ENCODE data around the gene CD276. TPM values are rescaled to one million over a fixed set of nuclear protein-coding genes. Genes with fewer than 3 reads are reported as not detected.
"Not testable (repeated sequence)": the region's sequence is repeated elsewhere in the genome, so short reads cannot be mapped to it uniquely, and the experiment has no call there.

CD276 gene
- total and polyA plus RNA-seq, 8 donors: 10.4 to 185 (median 32.4) TPM

DNA sequence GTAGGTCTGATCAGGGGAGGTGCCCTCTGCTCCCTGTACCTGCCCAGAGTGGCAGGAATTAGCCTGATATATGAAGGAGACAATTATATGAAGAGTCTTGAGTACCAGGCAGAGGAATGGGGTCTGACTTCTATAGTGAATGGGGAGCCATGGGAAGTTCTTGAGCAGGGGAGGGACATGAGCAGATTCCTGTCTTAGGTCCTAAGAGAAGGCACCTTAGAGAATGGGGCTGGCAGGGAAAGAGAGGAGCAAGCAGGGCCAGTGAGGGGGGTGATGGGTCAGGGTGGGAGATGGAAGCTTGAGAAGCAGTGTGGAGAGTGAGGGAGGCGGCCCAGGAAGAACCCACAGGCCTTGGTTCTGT, 12.4 kb downstream of the CD276 start:
- no peaks in the 10 kb centered on the region for H3K9me3 ChIP-seq
- intact Hi-C loops (cut with DNase I; ENCODE audit: low total_unique reads): no loop called here
- peak overlapping the region in 4 of 5 donors; percentile 18 to 50 (median 34) for H3K27ac ChIP-seq
- peaks cover 0 to 21% (median 16%) of the 10 kb centered on the region in 4 donors for H3K36me3 ChIP-seq
- peaks cover 15 to 52% (median 35%) of the 10 kb centered on the region in 4 donors for H3K4me1 ChIP-seq
- no peak for TF ChIP-seq EP300 (IDR thresholded peaks at IDR 0.05)
- no peak for TF ChIP-seq POLR2AphosphoS5 (IDR thresholded peaks at IDR 0.05)
- TF ChIP-seq, protein P1, sequence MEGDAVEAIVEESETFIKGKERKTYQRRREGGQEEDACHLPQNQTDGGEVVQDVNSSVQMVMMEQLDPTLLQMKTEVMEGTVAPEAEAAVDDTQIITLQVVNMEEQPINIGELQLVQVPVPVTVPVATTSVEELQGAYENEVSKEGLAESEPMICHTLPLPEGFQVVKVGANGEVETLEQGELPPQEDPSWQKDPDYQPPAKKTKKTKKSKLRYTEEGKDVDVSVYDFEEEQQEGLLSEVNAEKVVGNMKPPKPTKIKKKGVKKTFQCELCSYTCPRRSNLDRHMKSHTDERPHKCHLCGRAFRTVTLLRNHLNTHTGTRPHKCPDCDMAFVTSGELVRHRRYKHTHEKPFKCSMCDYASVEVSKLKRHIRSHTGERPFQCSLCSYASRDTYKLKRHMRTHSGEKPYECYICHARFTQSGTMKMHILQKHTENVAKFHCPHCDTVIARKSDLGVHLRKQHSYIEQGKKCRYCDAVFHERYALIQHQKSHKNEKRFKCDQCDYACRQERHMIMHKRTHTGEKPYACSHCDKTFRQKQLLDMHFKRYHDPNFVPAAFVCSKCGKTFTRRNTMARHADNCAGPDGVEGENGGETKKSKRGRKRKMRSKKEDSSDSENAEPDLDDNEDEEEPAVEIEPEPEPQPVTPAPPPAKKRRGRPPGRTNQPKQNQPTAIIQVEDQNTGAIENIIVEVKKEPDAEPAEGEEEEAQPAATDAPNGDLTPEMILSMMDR (IDR thresholded peaks at IDR 0.05): no peak
- no peak for TF ChIP-seq POLR2A (IDR thresholded peaks at IDR 0.05)
- no peaks in the 10 kb centered on the region for H3K27me3 ChIP-seq
- WGBS, 5 donors: 36 to 75% (median 60%) methylated on average over 1 of the region's 1 CpG
- H3K4me3 ChIP-seq: no peak overlapping the region
- no peak for DNase-seq

DNA sequence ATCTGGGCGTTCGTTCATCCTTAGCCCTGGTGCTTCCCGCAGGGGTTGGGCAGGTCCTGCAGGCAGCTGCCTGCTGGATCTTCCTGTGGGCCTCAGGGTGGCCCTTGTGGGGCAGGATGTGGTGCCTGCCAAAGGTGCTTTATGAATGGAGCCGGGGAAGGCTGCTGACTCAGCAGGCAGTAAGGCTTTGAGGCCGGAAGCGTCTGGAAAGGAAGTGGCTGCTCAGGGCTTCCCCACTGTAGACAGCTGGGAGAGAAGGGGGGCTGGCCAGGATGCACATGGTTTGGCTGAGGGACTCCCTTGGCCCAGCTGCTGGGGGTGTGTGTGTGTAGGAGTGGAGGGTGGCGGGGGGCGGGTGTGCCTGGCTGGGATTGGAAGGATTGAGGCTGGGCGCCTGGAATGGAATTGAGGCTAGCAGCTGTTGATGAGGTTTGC, 12.9 kb downstream of the CD276 start:
- WGBS, 5 donors: 9 to 18% (median 17%) methylated on average over 9 of the region's 9 CpGs
- intact Hi-C loops (cut with DNase I; ENCODE audit: low total_unique reads): no loop called here
- Histone ChIP-seq H3K4me1 (peaks cover 15 to 48% (median 34%) of the 10 kb centered on the region in 4 donors), H3K27ac (peak overlapping the region; percentile 18 to 50 (median 21)), H3K36me3 (peaks cover 0 to 25% (median 20%) of the 10 kb centered on the region in 4 donors), H3K27me3 (no peaks in the 10 kb centered on the region), H3K4me3 (no peak overlapping the region), H3K9me3 (no peaks in the 10 kb centered on the region)
- TF ChIP-seq POLR2A (IDR thresholded peaks at IDR 0.05) (no peak), POLR2AphosphoS5 (IDR thresholded peaks at IDR 0.05) (peak; percentile 39 to 80 (median 54))
- peak; percentile 78 to 95 for DNase-seq

DNA sequence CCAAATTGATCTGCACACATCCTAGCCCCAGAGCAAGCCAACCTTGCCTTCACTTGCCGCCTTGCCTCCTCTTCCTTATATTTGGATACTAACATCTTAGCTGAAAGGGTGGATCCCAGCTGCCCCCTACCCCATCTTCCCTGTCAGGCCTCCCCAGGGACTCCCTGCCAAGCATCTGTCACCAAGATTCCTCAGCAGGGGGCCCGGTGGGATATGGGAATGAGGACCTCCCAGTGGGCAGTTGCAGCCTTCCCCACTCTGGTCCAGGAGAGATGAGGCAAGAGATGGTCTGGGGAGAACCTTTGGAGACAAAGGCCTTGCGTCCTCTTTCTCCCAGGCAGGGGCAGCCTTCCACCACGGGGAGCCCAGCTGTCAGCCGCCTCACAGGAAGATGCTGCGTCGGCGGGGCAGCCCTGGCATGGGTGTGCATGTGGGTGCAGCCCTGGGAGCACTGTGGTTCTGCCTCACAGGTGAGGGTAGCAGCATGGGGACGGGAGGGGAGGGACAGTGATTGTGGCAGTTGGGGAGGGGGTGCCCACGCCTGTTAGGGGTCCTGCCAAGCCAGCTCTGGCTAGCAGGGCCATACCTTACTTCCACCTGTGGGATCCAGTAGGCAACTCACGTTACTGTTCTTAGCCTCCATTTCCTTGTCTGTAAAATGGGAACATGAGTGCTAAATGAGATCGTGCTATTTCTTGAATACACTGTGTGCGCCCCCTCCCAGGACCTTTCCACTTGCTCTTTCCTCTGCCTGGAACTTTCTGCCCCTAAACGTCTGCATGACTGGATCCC, 15.3 kb downstream of the CD276 start:
- Histone ChIP-seq H3K9me3 (no peaks in the 10 kb centered on the region), H3K36me3 (peaks cover 4 to 49% (median 44%) of the 10 kb centered on the region in 4 donors), H3K27me3 (no peaks in the 10 kb centered on the region), H3K4me1 (peaks cover 15 to 37% (median 27%) of the 10 kb centered on the region in 4 donors), H3K4me3 (no peak overlapping the region), H3K27ac (no peak overlapping the region)
- WGBS, 5 donors: 79 to 86% (median 83%) methylated on average over 8 to 14 of the region's 14 CpGs
- intact Hi-C loops (cut with DNase I; ENCODE audit: low total_unique reads): loop anchor here (10.0 kb wide), 1 partner anchor 65 kb away; the partner anchor contains the start of gene NPTN
- DNase-seq: no peak
- TF ChIP-seq POLR2A (IDR thresholded peaks at IDR 0.05) (no peak), POLR2AphosphoS5 (IDR thresholded peaks at IDR 0.05) (no peak), EP300 (IDR thresholded peaks at IDR 0.05) (no peak)
- TF ChIP-seq, protein P1 (IDR thresholded peaks at IDR 0.05): no peak

DNA sequence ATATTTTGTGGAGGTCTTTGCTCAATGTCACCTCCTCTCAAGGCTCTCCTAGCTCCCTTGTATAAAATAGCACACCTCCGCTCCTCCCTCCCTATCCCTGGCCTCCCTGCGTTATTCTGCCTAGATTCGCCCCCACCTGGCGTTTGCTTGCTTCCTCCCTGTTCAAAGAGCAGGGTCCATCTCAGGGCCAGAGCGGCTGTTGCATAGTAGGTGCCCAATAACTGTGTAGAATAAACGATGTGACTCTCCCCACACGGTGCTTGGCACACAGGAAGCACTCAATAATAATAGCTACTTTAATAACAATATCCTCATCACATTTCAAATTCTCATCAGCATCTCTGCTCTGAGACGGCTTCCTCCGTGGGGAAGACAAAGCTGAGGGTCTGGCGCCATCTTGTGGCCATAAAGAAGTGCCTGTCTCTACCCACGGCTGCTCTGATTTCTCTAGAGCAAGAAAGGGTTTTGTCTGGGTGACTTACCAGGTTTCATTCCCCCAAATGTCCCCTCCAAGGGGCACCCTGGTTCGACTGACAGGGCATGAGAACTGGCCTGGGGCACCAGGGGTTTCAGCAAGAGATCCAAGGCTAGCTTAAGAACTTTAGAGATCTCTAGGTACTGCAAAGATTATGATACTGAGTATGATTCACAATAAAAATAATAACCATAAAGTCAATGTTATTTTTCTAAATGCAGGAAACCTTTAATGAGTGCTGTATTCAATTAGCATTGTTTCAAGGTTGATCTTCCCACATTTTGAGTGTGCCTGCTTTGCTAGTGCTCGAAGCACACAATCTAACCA, 16.1 kb downstream of the CD276 start:
- Histone ChIP-seq H3K27ac (no peak overlapping the region), H3K36me3 (peaks cover 6 to 55% (median 50%) of the 10 kb centered on the region in 4 donors), H3K4me3 (no peak overlapping the region), H3K4me1 (peaks cover 15 to 29% (median 21%) of the 10 kb centered on the region in 4 donors), H3K9me3 (no peaks in the 10 kb centered on the region), H3K27me3 (no peaks in the 10 kb centered on the region)
- intact Hi-C loops (cut with DNase I; ENCODE audit: low total_unique reads): loop anchor here (10.0 kb wide), 1 partner anchor 65 kb away; the partner anchor contains the start of gene NPTN
- 30 to 34% (median 32%) methylated on average over 12 to 13 of the region's 13 CpGs for WGBS, 5 donors
- peak; percentile 85 to 95 for DNase-seq
- TF ChIP-seq, protein P1 (IDR thresholded peaks at IDR 0.05): peak in 5 of 7 experiments; percentile 73 to 91 (median 90)
- no peak for TF ChIP-seq POLR2A (IDR thresholded peaks at IDR 0.05)
- no peak for TF ChIP-seq EP300 (IDR thresholded peaks at IDR 0.05)
- peak in 1 of 3 donors; percentile 12 for TF ChIP-seq POLR2AphosphoS5 (IDR thresholded peaks at IDR 0.05)

DNA sequence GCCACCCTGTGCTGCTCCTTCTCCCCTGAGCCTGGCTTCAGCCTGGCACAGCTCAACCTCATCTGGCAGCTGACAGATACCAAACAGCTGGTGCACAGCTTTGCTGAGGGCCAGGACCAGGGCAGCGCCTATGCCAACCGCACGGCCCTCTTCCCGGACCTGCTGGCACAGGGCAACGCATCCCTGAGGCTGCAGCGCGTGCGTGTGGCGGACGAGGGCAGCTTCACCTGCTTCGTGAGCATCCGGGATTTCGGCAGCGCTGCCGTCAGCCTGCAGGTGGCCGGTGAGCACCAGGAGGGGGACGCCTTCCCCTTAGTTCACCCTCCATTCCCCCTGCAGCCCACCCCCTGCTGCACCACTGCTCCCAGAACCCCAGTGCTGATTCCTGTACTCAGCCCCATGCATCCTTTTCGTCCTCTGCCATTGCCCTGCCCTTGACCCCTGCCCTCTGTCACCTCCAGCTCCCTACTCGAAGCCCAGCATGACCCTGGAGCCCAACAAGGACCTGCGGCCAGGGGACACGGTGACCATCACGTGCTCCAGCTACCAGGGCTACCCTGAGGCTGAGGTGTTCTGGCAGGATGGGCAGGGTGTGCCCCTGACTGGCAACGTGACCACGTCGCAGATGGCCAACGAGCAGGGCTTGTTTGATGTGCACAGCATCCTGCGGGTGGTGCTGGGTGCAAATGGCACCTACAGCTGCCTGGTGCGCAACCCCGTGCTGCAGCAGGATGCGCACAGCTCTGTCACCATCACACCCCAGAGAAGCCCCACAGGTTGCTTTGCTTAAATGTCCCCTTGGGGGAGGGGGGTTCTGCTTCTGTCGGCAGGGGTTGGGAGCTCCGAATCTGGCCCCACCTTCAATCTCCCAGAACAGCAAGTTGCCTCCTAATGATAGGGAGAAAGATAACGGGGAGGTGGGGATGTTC, 18.4 kb downstream of the CD276 start:
- not testable (repeated sequence) for H3K4me1 ChIP-seq, H3K4me3 ChIP-seq, H3K27ac ChIP-seq, H3K9me3 ChIP-seq, H3K27me3 ChIP-seq, DNase-seq
- intact Hi-C loops (cut with DNase I; ENCODE audit: low total_unique reads): loop anchor here (10.0 kb wide), 1 partner anchor 68 kb away; the partner anchor contains the start of gene NPTN
- peaks cover 10 to 78% (median 73%) of the 10 kb centered on the region in 4 donors for H3K36me3 ChIP-seq
- 76 to 89% (median 87%) methylated on average over 24 to 33 of the region's 33 CpGs for WGBS, 5 donors

DNA sequence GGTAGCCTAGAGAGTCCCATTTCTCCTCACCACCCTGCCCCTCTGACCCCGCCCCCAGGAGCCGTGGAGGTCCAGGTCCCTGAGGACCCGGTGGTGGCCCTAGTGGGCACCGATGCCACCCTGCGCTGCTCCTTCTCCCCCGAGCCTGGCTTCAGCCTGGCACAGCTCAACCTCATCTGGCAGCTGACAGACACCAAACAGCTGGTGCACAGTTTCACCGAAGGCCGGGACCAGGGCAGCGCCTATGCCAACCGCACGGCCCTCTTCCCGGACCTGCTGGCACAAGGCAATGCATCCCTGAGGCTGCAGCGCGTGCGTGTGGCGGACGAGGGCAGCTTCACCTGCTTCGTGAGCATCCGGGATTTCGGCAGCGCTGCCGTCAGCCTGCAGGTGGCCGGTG, 19.4 kb downstream of the CD276 start:
- H3K4me3 ChIP-seq, H3K27me3 ChIP-seq, H3K27ac ChIP-seq, H3K4me1 ChIP-seq, DNase-seq, H3K9me3 ChIP-seq: not testable (repeated sequence)
- intact Hi-C loops (cut with DNase I; ENCODE audit: low total_unique reads): loop anchor here (10.0 kb wide), 1 partner anchor 69 kb away; the partner anchor contains the start of gene NPTN
- 85 to 92% (median 90%) methylated on average over 9 to 23 of the region's 23 CpGs for WGBS, 5 donors
- H3K36me3 ChIP-seq: peaks cover 19 to 83% (median 81%) of the 10 kb centered on the region in 4 donors
